Measurements from ENCODE around the gene ATP5PD.

GRCh38 chr17:75063626-75064025 lies 16.9 kb upstream of the ATP5PD start:
- no peak for TF ChIP-seq POLR2A (IDR thresholded peaks at IDR 0.05)
- TF ChIP-seq, protein P1, sequence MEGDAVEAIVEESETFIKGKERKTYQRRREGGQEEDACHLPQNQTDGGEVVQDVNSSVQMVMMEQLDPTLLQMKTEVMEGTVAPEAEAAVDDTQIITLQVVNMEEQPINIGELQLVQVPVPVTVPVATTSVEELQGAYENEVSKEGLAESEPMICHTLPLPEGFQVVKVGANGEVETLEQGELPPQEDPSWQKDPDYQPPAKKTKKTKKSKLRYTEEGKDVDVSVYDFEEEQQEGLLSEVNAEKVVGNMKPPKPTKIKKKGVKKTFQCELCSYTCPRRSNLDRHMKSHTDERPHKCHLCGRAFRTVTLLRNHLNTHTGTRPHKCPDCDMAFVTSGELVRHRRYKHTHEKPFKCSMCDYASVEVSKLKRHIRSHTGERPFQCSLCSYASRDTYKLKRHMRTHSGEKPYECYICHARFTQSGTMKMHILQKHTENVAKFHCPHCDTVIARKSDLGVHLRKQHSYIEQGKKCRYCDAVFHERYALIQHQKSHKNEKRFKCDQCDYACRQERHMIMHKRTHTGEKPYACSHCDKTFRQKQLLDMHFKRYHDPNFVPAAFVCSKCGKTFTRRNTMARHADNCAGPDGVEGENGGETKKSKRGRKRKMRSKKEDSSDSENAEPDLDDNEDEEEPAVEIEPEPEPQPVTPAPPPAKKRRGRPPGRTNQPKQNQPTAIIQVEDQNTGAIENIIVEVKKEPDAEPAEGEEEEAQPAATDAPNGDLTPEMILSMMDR (IDR thresholded peaks at IDR 0.05) = no peak
- TF ChIP-seq EP300 (IDR thresholded peaks at IDR 0.05) = no peak
- no peak for TF ChIP-seq POLR2AphosphoS5 (IDR thresholded peaks at IDR 0.05)

Measured in sigmoid colon (tissue), 4 donors.